Sigmoid colon (tissue), 4 donors: ENCODE results near the gene MRAS.

Experiments used
- EP300 ChIP-seq, 4 donors: sonication (generic); formaldehyde crosslinking; IDR thresholded peaks; one replicate each; pipeline ENCODE4 v1.6.1; 2017; ENCODE audit warnings: antibody characterized with exemption in 4 of 4
- POLR2A ChIP-seq, 2 donors: fragments of 450-650 bp; IDR thresholded peaks; one replicate each; pipeline ENCODE4 v1.6.1; 2016; ENCODE audit warnings: antibody characterized with exemption in 2 of 2, mild to moderate bottlenecking in 2 of 2, moderate library complexity in 2 of 2
- POLR2AphosphoS5 ChIP-seq, 4 donors: sonication (generic); formaldehyde crosslinking; IDR thresholded peaks; one replicate each; pipeline ENCODE4 v1.6.1; 2017; ENCODE audit warnings: antibody characterized with exemption in 4 of 4
- TF ChIP-seq, protein P1 (sequence below), 4 experiments: fragments of 450-650 bp in 3 of 4; fragments of 200-600 bp in 1 of 4; IDR thresholded peaks; one replicate each; pipeline ENCODE4 v1.5.1; 2016 to 2019; ENCODE audit warnings: antibody characterized with exemption in 4 of 4, mild to moderate bottlenecking in 3 of 4, moderate library complexity in 2 of 4

DNA sequence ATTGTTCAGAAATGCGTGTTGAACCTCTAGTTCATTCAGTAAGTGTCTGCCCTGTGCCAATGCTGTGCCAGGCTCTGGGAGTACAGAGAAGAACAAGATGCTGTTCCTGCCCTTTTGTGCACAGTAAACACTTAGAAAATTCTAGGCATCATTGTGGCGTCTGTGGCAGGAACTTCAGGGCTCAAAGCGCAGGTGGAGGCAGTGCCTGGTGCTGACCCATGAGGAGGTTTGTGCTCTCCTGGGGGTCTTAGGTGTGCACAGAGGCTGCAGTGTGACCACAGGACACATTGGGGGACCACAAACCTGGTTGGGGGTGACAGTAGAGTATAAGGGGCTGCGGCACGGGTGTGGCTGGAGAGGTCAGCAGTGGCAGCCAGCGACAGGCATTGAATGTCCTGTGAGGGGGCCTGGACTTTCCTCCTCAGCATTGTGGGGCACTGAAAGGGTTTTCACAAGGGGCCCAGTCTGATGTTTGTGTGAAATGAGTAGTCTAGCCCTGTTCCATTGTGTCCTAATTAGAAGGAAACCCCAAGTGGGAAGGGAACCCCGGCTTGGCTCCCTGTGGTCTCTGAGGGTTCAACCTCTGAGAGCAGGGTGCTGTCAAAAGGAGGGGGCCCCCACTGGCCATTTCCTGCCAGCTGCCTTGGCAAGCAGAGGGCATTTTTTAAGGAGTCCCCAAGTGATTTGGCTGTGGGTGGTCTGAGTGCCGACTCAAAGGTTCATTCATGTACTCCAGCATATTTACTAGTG lies 20.9 kb downstream of the MRAS start:
- TF ChIP-seq, protein P1, sequence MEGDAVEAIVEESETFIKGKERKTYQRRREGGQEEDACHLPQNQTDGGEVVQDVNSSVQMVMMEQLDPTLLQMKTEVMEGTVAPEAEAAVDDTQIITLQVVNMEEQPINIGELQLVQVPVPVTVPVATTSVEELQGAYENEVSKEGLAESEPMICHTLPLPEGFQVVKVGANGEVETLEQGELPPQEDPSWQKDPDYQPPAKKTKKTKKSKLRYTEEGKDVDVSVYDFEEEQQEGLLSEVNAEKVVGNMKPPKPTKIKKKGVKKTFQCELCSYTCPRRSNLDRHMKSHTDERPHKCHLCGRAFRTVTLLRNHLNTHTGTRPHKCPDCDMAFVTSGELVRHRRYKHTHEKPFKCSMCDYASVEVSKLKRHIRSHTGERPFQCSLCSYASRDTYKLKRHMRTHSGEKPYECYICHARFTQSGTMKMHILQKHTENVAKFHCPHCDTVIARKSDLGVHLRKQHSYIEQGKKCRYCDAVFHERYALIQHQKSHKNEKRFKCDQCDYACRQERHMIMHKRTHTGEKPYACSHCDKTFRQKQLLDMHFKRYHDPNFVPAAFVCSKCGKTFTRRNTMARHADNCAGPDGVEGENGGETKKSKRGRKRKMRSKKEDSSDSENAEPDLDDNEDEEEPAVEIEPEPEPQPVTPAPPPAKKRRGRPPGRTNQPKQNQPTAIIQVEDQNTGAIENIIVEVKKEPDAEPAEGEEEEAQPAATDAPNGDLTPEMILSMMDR (IDR thresholded peaks at IDR 0.05): no peak
- no peak for TF ChIP-seq POLR2A (IDR thresholded peaks at IDR 0.05)
- no peak for TF ChIP-seq EP300 (IDR thresholded peaks at IDR 0.05)
- no peak for TF ChIP-seq POLR2AphosphoS5 (IDR thresholded peaks at IDR 0.05)
